ENCODE measurements around the gene SMIM7.

GRCh38 chr19:16640951-16641350 lies 19.0 kb downstream of the SMIM7 start:
- no peak for TF ChIP-seq POLR2A (IDR thresholded peaks at IDR 0.05; ENCODE audit: low read length)
- TF ChIP-seq GATA1 (IDR thresholded peaks at IDR 0.05; ENCODE audit: low read depth, low read length) = no peak
